ENCODE measurements around the gene CKS1B.

DNA sequence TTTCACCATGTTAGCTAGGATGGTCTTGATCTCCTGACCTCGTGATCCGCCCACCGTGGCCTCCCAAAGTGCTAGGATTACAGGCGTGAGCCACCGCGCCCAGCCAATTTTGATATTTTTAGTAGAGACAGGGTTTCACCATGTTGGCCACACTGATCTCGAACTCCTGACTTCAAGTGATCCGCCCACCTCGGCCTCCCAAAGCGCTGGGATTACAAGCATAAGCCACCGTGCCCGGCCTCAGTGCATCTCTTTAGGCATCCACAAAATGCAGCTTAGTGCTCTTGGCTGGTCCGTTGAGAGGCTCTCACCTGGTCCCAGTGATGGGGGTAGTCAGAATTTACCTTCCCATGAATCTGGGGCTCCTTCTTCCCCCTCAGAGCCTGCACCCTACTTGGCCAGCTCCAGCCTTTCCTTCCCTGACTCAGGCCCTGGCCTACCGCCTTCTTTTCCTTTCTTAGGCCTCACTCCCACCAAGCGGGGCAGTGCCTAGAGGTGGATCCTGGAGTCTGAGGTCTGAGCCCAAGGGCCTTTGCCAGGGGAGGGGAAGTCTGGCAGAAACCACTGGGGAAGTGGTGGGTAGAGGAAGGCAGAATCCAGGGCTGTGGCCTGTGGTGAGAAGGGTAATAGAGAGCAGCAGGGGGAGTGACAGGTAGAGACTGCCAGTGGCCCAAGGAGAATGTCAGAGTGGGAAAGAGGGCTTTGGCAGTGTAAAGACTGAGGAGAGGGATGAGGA, 22.7 kb downstream of the CKS1B start:
- TF ChIP-seq, protein P1, sequence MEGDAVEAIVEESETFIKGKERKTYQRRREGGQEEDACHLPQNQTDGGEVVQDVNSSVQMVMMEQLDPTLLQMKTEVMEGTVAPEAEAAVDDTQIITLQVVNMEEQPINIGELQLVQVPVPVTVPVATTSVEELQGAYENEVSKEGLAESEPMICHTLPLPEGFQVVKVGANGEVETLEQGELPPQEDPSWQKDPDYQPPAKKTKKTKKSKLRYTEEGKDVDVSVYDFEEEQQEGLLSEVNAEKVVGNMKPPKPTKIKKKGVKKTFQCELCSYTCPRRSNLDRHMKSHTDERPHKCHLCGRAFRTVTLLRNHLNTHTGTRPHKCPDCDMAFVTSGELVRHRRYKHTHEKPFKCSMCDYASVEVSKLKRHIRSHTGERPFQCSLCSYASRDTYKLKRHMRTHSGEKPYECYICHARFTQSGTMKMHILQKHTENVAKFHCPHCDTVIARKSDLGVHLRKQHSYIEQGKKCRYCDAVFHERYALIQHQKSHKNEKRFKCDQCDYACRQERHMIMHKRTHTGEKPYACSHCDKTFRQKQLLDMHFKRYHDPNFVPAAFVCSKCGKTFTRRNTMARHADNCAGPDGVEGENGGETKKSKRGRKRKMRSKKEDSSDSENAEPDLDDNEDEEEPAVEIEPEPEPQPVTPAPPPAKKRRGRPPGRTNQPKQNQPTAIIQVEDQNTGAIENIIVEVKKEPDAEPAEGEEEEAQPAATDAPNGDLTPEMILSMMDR (IDR thresholded peaks at IDR 0.05), result no peak
- no peak for TF ChIP-seq POLR2A (IDR thresholded peaks at IDR 0.05)
